OCI-LY7 (cell line): ENCODE results near the gene TMA16. TPM values are rescaled to one million over a fixed set of nuclear protein-coding genes. Genes with fewer than 3 reads are reported as not detected.

Source experiments
- BruUV-seq: library from RNA; stranded (reverse); fragments of 400-500 nt; replicated peaks from 2 replicates; lab custom pipeline; 2021; lab: Mats Ljungman, UMichigan
- CTCF ChIA-PET: fragments of 300-600 bp; sonication (Branson Sonifier 250); formaldehyde crosslinking; loops from one replicate; lab custom pipeline; 2022; ENCODE audit warnings: antibody characterized with exemption; ENCODE audit not compliant: unreplicated experiment; lab: Charles Lee
- POLR2A ChIA-PET: fragments of 300-600 bp; sonication (Branson Sonifier 250); formaldehyde crosslinking; loops from one replicate; lab custom pipeline; 2022; ENCODE audit warnings: antibody characterized with exemption; lab: Charles Lee
- DNase-seq: peaks from one replicate; pipeline ENCODE4 v3.0.0-alpha.2; 2015; ENCODE audit warnings: low spot score
- H2AFZ ChIP-seq: fragments of 200-600 bp; sonication (generic), shearing (Covaris generic); 2 replicates; pipeline ENCODE4 v1.6.1; 2014; ENCODE audit warnings: mild to moderate bottlenecking, antibody characterized with exemption, low read length, moderate library complexity
- H3K27ac ChIP-seq: fragments of 200-600 bp; sonication (generic); 2 replicates; pipeline ENCODE4 v1.5.1; 2014; ENCODE audit warnings: mixed run types, low read depth, mild to moderate bottlenecking, moderate library complexity, low read length, inconsistent platforms; ENCODE audit not compliant: poor library complexity, severe bottlenecking
- H3K36me3 ChIP-seq: fragments of 200-600 bp; sonication (generic); 2 replicates; pipeline ENCODE4 v1.6.1; 2014; ENCODE audit warnings: mild to moderate bottlenecking, antibody characterized with exemption, low read length, moderate library complexity, mixed read lengths; ENCODE audit not compliant: insufficient read depth
- H3K4me1 ChIP-seq: fragments of 200-600 bp; sonication (generic); 2 replicates; pipeline ENCODE4 v1.5.1; 2014; ENCODE audit warnings: mild to moderate bottlenecking, low read length; ENCODE audit not compliant: insufficient read depth, poor library complexity, severe bottlenecking
- H3K4me2 ChIP-seq: fragments of 200-600 bp; sonication (generic); 2 replicates; pipeline ENCODE4 v1.6.1; 2014; ENCODE audit warnings: mild to moderate bottlenecking, low read length
- H3K4me3 ChIP-seq: fragments of 200-600 bp; sonication (generic); 2 replicates; pipeline ENCODE4 v1.5.1; 2014; ENCODE audit warnings: mild to moderate bottlenecking, low read depth, low read length; ENCODE audit not compliant: poor library complexity, severe bottlenecking
- H3K79me2 ChIP-seq: fragments of 200-600 bp; sonication (generic); 2 replicates; pipeline ENCODE4 v1.6.1; 2016; ENCODE audit warnings: low read depth, mild to moderate bottlenecking, low read length, moderate library complexity, mixed read lengths; ENCODE audit not compliant: insufficient read depth
- H3K9me2 ChIP-seq: fragments of 200-600 bp; sonication (generic); 2 replicates; pipeline ENCODE4 v1.6.1; 2016; ENCODE audit warnings: mild to moderate bottlenecking, low read length, mixed read lengths; ENCODE audit not compliant: insufficient read depth
- H3K9me3 ChIP-seq: fragments of 200-600 bp; sonication (generic); 2 replicates; pipeline ENCODE4 v1.6.1; 2014; ENCODE audit warnings: mild to moderate bottlenecking, mixed run types, low read length, mixed read lengths
- H4K20me1 ChIP-seq: fragments of 200-600 bp; sonication (generic); 2 replicates; pipeline ENCODE4 v1.6.1; 2014; ENCODE audit warnings: mild to moderate bottlenecking, antibody characterized with exemption, low read length, moderate library complexity, mixed read lengths; ENCODE audit not compliant: insufficient read depth
- CTCF ChIP-seq: fragments of 200-600 bp; sonication (generic); conservative IDR thresholded peaks from 2 replicates; pipeline ENCODE4 v1.5.1; 2014; ENCODE audit warnings: mild to moderate bottlenecking, antibody characterized with exemption, low read length, moderate library complexity, mixed read lengths
- EZH2phosphoT487 ChIP-seq: fragments of 200-600 bp; sonication (generic); IDR thresholded peaks from 2 replicates; pipeline ENCODE4 v1.6.1; 2018; ENCODE audit warnings: low read depth, borderline replicate concordance, mild to moderate bottlenecking, mixed run types, antibody characterized with exemption, low read length, moderate library complexity, mixed read lengths
- intact Hi-C: fragments of 100-400 bp; cut with micrococcal nuclease; formaldehyde crosslinking; loops from one replicate; pipeline ENCODE4 v1.10.0; 2022; ENCODE audit not compliant: unreplicated experiment
- total RNA-seq, 2 experiments: library from RNA; depleted of rRNA in 1 of 2; stranded (reverse); fragments of >200 nt in 1 of 2; shearing (Covaris generic) in 1 of 2; gene quantifications; 2 replicates each; pipeline ENCODE4 v1.2.3, GENCODE V29; 2014 to 2022

TMA16 gene
- total RNA-seq, 2 experiments from 2014 or later: 56.9 to 92.5 TPM

GRCh38 chr4:163565226-163566135 lies 71.0 kb downstream of the TMA16 start:
- no peak overlapping the region for H3K27ac ChIP-seq
- no peak overlapping the region for H3K4me3 ChIP-seq
- no peaks in the 10 kb centered on the region for H3K9me2 ChIP-seq
- H3K4me2 ChIP-seq: no peak overlapping the region
- no peak for DNase-seq
- peaks cover 4% of the 10 kb centered on the region; the same call in 1 of the 2 replicates for H3K36me3 ChIP-seq
- peaks cover 11% of the 10 kb centered on the region; the same call in 1 of the 2 replicates for H3K9me3 ChIP-seq
- no peaks in the 10 kb centered on the region for H4K20me1 ChIP-seq
- peaks cover 18% of the 10 kb centered on the region for H3K4me1 ChIP-seq
- peak overlapping the region; percentile 2; the same call in 1 of the 2 replicates for H2AFZ ChIP-seq
- intact Hi-C loops: no loop called here
- H3K79me2 ChIP-seq: no peaks in the 10 kb centered on the region
- POLR2A ChIA-PET: interaction anchor here (0.7 to 2.5 kb wide), 7 partner anchors 12 to 113 kb away, joined by 3 to 7 read pairs (median 3); no protein-coding TSS in a partner anchor
- TF ChIP-seq EZH2phosphoT487: no peak
- no peak for TF ChIP-seq CTCF
- no TSS peak for BruUV-seq
- CTCF ChIA-PET: no interaction called here

GRCh38 chr4:163566257-163566796 lies 71.8 kb downstream of the TMA16 start:
- Histone ChIP-seq H3K79me2 (no peaks in the 10 kb centered on the region), H3K9me2 (no peaks in the 10 kb centered on the region), H3K4me1 (peaks cover 18% of the 10 kb centered on the region), H3K4me2 (no peak overlapping the region), H3K27ac (no peak overlapping the region), H4K20me1 (no peaks in the 10 kb centered on the region), H3K4me3 (no peak overlapping the region), H3K9me3 (peaks cover 4% of the 10 kb centered on the region; the same call in 1 of the 2 replicates), H2AFZ (no peak overlapping the region; the same call in 1 of the 2 replicates), H3K36me3 (no peaks in the 10 kb centered on the region; the same call in 1 of the 2 replicates)
- CTCF ChIA-PET: no interaction called here
- no TSS peak for BruUV-seq
- intact Hi-C loops: no loop called here
- TF ChIP-seq EZH2phosphoT487 (no peak), CTCF (no peak)
- no peak for DNase-seq
- POLR2A ChIA-PET: interaction anchor here (0.6 to 1.3 kb wide), 6 partner anchors 10 to 170 kb away, joined by 3 to 4 read pairs (median 3); no protein-coding TSS in a partner anchor
